PFSK-1 (cell line): Measurements from ENCODE around the gene SLC9A3.

ENCODE experiments used
- POLR2AphosphoS5 ChIP-seq: IDR thresholded peaks from 2 replicates; pipeline ENCODE4 v1.6.1; 2012; ENCODE audit warnings: low read depth, mild to moderate bottlenecking, control low read depth, low read length, moderate library complexity
- SIN3A ChIP-seq: IDR thresholded peaks from 2 replicates; pipeline ENCODE4 v1.6.1; 2012; ENCODE audit warnings: mild to moderate bottlenecking, low read length, moderate library complexity, borderline replicate concordance; ENCODE audit not compliant: insufficient read depth

GRCh38 chr5:565782-566440, 41.7 kb upstream of the SLC9A3 start:
- TF ChIP-seq POLR2AphosphoS5 (no peak), SIN3A (no peak)
